ENCODE data around the gene C10orf71.

DNA sequence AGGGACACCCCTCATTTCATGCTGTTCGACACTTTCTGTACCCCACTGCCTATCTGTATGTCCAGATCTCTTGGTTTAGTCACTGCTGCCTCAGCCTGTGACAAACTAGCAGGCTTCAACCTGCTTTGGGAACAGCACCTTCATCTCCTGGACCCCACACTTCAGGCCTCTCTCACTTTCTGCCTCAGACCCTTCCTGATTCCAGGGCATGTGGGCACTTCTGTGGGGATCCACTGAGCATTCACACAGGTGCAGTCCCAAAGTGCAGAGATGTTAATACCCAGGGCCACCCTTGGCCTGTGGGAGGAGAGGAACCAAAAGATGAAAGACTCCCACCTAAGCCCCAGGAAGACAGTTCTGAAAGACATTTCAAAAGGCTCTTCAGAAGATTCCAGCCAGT, 29.4 kb upstream of the C10orf71 start:
- TF ChIP-seq, protein P1, sequence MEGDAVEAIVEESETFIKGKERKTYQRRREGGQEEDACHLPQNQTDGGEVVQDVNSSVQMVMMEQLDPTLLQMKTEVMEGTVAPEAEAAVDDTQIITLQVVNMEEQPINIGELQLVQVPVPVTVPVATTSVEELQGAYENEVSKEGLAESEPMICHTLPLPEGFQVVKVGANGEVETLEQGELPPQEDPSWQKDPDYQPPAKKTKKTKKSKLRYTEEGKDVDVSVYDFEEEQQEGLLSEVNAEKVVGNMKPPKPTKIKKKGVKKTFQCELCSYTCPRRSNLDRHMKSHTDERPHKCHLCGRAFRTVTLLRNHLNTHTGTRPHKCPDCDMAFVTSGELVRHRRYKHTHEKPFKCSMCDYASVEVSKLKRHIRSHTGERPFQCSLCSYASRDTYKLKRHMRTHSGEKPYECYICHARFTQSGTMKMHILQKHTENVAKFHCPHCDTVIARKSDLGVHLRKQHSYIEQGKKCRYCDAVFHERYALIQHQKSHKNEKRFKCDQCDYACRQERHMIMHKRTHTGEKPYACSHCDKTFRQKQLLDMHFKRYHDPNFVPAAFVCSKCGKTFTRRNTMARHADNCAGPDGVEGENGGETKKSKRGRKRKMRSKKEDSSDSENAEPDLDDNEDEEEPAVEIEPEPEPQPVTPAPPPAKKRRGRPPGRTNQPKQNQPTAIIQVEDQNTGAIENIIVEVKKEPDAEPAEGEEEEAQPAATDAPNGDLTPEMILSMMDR (IDR thresholded peaks at IDR 0.05): no peak
- no peak for TF ChIP-seq POLR2AphosphoS5 (IDR thresholded peaks at IDR 0.05)
- no peak for TF ChIP-seq POLR2A (IDR thresholded peaks at IDR 0.05)

All from breast epithelium (tissue), 3 donors.